GM18868 (cell line): ENCODE results near the gene SLFN14.
"Not testable (repeated sequence)": the region's sequence is repeated elsewhere in the genome, so short reads cannot be mapped to it uniquely, and the experiment has no call there.

Experiments used
- ATAC-seq: cut with Tn5 transposase; IDR thresholded peaks from one replicate; pipeline ENCODE4 v1.9.1; 2021; ENCODE audit warnings: mild to moderate bottlenecking, moderate library complexity; ENCODE audit not compliant: unreplicated experiment

SLFN14 gene

GRCh38 chr17:35560703-35561102 lies at the start of gene SLFN14:
Gene SLFN14 (minus strand): TSS chr17:35560819. CDS start chr17:35558062, 2,757 bp downstream.
- no peak for ATAC-seq

- no peak for ATAC-seq
These were observed 49.2 kb upstream of the SLFN14 start for GRCh38 chr17:35609831-35610230.

GRCh38 chr17:35607239-35607847 lies 46.7 kb upstream of the SLFN14 start:
- ATAC-seq: no peak

- no peak for ATAC-seq
These were observed 45.1 kb upstream of the SLFN14 start for GRCh38 chr17:35605678-35606077.

- no peak for ATAC-seq
These were observed 43.1 kb upstream of the SLFN14 start for GRCh38 chr17:35603674-35604073.

GRCh38 chr17:35597604-35598003 lies 37.0 kb upstream of the SLFN14 start:
- ATAC-seq: no peak

GRCh38 chr17:35596530-35597233 lies 36.1 kb upstream of the SLFN14 start:
- ATAC-seq: no peak

GRCh38 chr17:35596072-35596471 lies 35.5 kb upstream of the SLFN14 start:
- no peak for ATAC-seq

- ATAC-seq: no peak
These were observed 27.7 kb upstream of the SLFN14 start for GRCh38 chr17:35588196-35588920.

- ATAC-seq: peak; percentile 70
These were observed 26.7 kb upstream of the SLFN14 start, which contains the start of gene AP2B1 for GRCh38 chr17:35587074-35587961. Gene AP2B1 (plus strand): TSS chr17:35587322. CDS start chr17:35594031, 6,709 bp downstream.

GRCh38 chr17:35586569-35587073 lies 26.0 kb upstream of the SLFN14 start:
- ATAC-seq: no peak

- ATAC-seq: no peak
These were observed 23.4 kb upstream of the SLFN14 start for GRCh38 chr17:35584061-35584460.

GRCh38 chr17:35578929-35579432 lies 18.4 kb upstream of the SLFN14 start:
- no peak for ATAC-seq

GRCh38 chr17:35578197-35578928 lies 17.7 kb upstream of the SLFN14 start, which contains the start of gene PEX12:
Gene PEX12 (minus strand): TSS chr17:35578571. CDS start chr17:35578021, 550 bp downstream.
- peak; percentile 92 for ATAC-seq

GRCh38 chr17:35577830-35578196 lies 17.2 kb upstream of the SLFN14 start:
- ATAC-seq: no peak

- no peak for ATAC-seq
These were observed 15.1 kb upstream of the SLFN14 start for GRCh38 chr17:35575759-35576158.

GRCh38 chr17:35569405-35569804 lies 8.8 kb upstream of the SLFN14 start:
- ATAC-seq: no peak

GRCh38 chr17:35568561-35568960 lies 7.9 kb upstream of the SLFN14 start:
- ATAC-seq: no peak

GRCh38 chr17:35566968-35567367 lies 6.3 kb upstream of the SLFN14 start:
- ATAC-seq: no peak

GRCh38 chr17:35563181-35563580 lies 2.6 kb upstream of the SLFN14 start:
- not testable (repeated sequence) for ATAC-seq
